Lower leg skin (tissue), 3 donors: ENCODE measurements around the gene ENOPH1.

Experiments
- POLR2A ChIP-seq, 2 donors: fragments of 450-650 bp; IDR thresholded peaks; one replicate each; pipeline ENCODE4 v1.6.1; 2016 to 2017; ENCODE audit warnings: antibody characterized with exemption in 2 of 2, mild to moderate bottlenecking in 1 of 2, moderate library complexity in 1 of 2
- TF ChIP-seq, protein P1 (sequence below), 3 donors: fragments of 450-650 bp; IDR thresholded peaks; one replicate each; pipeline ENCODE4 v1.5.1; 2016; ENCODE audit warnings: antibody characterized with exemption in 3 of 3, mild to moderate bottlenecking in 3 of 3, moderate library complexity in 2 of 3

DNA sequence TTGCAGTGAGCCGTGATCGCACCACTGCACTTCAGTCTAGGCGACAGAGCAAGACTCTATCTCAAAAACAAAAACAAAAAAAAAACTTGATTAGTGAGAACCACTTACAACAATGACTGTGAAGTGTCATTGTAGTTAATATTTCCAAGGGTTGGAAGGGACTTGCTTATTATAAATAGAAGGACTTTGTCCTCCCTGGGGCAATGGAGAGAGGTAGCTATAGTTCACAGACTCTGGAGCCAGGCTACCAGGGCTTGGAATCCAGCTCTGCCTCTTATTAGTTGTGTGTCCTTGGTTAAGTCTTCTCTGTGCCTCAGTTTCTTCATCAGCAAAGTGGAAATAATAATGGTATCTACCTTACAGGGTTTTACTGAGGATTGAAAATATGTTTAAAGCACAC is 79.8 kb downstream of the ENOPH1 start:
- TF ChIP-seq, protein P1, sequence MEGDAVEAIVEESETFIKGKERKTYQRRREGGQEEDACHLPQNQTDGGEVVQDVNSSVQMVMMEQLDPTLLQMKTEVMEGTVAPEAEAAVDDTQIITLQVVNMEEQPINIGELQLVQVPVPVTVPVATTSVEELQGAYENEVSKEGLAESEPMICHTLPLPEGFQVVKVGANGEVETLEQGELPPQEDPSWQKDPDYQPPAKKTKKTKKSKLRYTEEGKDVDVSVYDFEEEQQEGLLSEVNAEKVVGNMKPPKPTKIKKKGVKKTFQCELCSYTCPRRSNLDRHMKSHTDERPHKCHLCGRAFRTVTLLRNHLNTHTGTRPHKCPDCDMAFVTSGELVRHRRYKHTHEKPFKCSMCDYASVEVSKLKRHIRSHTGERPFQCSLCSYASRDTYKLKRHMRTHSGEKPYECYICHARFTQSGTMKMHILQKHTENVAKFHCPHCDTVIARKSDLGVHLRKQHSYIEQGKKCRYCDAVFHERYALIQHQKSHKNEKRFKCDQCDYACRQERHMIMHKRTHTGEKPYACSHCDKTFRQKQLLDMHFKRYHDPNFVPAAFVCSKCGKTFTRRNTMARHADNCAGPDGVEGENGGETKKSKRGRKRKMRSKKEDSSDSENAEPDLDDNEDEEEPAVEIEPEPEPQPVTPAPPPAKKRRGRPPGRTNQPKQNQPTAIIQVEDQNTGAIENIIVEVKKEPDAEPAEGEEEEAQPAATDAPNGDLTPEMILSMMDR (IDR thresholded peaks at IDR 0.05) = no peak
- no peak for TF ChIP-seq POLR2A (IDR thresholded peaks at IDR 0.05)
